Sigmoid colon (tissue), 4 donors: ENCODE data around the gene SULT1B1.

Experiments
- POLR2AphosphoS5 ChIP-seq, 4 donors: sonication (generic); formaldehyde crosslinking; IDR thresholded peaks; one replicate each; pipeline ENCODE4 v1.6.1; 2017; ENCODE audit warnings: antibody characterized with exemption in 4 of 4
- TF ChIP-seq, protein P1 (sequence below), 4 experiments: fragments of 450-650 bp in 3 of 4; fragments of 200-600 bp in 1 of 4; IDR thresholded peaks; one replicate each; pipeline ENCODE4 v1.5.1; 2016 to 2019; ENCODE audit warnings: antibody characterized with exemption in 4 of 4, mild to moderate bottlenecking in 3 of 4, moderate library complexity in 2 of 4

DNA sequence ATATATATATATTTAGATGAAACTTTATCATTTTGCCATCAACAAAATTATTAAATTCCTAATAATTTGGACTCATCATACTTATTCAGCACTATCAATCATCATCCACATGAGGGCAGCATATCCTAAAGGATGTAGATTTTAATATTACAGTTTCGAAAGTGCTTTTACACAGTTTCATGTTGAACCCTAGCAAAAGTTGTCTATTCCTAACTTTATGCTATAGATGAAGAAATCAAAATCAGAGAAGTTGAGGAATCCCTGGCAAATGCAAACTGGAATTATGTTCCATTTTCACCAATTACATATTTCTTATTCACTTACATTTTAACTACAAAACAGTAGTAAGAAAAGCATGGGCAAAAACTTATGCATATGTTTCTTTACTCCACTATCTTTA, 70.8 kb downstream of the SULT1B1 start:
- TF ChIP-seq, protein P1, sequence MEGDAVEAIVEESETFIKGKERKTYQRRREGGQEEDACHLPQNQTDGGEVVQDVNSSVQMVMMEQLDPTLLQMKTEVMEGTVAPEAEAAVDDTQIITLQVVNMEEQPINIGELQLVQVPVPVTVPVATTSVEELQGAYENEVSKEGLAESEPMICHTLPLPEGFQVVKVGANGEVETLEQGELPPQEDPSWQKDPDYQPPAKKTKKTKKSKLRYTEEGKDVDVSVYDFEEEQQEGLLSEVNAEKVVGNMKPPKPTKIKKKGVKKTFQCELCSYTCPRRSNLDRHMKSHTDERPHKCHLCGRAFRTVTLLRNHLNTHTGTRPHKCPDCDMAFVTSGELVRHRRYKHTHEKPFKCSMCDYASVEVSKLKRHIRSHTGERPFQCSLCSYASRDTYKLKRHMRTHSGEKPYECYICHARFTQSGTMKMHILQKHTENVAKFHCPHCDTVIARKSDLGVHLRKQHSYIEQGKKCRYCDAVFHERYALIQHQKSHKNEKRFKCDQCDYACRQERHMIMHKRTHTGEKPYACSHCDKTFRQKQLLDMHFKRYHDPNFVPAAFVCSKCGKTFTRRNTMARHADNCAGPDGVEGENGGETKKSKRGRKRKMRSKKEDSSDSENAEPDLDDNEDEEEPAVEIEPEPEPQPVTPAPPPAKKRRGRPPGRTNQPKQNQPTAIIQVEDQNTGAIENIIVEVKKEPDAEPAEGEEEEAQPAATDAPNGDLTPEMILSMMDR (IDR thresholded peaks at IDR 0.05), result peak in 2 of 4 experiments; percentile 24 to 43
- no peak for TF ChIP-seq POLR2AphosphoS5 (IDR thresholded peaks at IDR 0.05)
